GF-D8 (cell line): ENCODE results near the gene GALNT17.
"Not testable (repeated sequence)": the region's sequence is repeated elsewhere in the genome, so short reads cannot be mapped to it uniquely, and the experiment has no call there.

Experiments used
- DNase-seq: peaks from one replicate; lab custom pipeline; 2025; lab: John Stamatoyannopoulos, UW

GALNT17 gene

DNA sequence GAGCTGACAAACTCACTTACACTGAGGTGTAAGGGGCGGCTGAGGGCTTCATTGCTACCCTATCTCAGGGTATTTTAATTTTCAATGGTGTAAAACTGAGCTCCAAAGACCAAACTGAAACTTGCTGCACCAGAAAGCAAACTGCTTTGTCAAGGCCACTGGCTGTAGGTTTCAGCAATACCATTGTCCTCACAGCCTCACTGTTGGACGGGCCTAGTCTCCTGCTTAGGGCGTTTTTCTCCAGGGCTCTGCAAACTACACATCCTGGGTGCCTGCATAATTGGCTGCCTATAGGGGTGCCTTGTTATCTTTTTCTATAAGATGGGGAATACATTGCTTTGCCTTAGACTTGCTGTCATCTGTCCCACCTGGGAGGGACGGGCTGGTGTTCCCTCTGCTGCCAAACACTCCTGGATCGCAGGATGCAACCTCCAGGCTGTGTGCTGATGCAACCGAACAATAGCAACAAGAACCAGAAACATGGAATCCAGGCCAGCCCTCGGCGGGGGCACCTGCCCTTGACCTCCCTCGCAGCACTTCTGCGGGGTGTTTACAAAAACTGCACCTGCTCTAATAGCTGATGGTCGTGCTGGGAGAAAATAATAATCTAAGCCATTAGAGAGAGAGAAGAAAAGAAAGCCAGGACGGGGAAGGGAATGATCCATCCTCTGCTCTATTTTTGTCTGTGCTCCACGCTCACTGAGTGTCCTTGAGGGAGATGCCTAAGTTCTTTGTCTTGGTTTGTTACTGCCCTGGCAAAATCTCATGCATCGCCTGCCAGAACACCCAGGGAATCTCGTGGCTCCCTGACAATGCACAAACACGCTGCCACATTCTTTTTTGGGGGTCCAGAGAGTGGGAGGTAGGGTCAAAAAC lies 104.5 kb downstream of the GALNT17 start:
- no peak for DNase-seq

DNA sequence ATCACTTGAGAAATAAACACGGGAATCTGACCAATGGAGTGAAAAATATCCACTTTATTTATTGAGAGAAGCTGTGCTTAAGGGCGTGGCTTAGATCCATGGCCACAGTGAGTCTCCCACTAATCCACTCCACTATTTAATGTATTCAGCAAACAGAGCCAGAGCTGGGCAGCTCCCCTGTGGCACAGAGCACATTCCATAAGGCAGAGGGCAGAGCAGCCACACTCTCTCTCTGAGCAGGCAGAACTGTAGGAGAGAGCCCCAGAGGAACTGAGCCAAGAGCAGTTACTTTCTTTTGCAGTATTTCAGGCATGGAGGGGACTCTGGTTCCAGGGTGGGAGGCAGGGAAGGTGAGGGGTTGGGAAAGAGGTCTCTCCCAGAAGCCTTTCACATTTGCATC lies 106.0 kb downstream of the GALNT17 start:
- DNase-seq = no peak

GRCh38 chr7:71238581-71239295 lies 106.8 kb downstream of the GALNT17 start:
- DNase-seq = no peak

DNA sequence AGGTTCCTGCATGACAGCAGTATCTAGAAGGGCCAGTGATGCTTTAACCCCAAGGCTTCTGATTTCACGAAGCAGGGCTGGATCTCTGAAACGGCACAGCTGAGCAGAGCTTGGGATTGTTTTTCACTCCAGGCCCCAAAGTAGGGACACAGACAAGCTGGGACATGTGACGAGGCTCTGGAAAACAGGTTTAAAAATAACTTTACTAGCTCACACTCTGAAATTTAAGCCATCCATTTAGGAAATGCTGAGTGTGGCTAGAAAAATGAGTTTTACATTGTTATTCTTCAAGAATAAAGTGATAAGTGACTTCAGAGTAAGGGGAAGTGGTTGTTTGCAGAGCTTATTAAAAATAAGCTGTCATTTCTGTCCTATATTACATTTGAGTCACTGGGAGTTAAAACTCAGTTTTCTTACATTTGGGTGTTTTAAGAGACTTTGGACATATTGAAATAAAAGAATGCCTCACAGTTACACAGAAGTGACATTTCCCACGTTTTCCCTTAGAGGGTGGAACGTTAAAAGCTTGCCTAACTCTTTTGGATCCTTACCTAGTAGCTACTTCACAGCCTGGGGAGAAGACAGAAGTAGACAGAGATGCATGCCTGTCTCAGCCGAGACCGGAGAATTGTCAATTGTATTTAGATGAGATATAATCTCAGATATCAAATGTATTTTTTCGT lies 107.8 kb downstream of the GALNT17 start:
- no peak for DNase-seq

GRCh38 chr7:71243736-71244410 lies 111.9 kb downstream of the GALNT17 start:
- DNase-seq = no peak

DNA sequence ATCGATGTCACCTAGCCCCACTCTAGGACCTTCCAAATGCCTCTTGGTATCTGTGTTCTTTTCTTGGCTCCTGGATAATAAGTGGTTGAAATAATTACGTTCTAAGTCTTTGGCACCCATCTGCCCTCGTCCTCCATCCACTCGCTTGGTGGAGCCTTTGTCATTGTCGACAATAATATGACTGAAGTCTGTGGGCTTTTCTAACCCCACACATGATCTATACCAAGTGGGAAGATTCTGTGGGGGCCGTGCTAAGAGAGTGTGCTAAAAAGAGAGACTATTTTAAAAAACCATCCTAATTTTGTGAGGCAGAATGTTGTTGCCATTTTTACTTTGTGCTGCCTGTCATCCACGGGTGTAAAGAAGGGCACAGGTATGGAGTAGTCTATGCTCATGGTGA lies 113.1 kb downstream of the GALNT17 start:
- DNase-seq = no peak

GRCh38 chr7:71251706-71252105 lies 119.8 kb downstream of the GALNT17 start:
- no peak for DNase-seq

GRCh38 chr7:71254751-71255150 lies 122.8 kb downstream of the GALNT17 start:
- no peak for DNase-seq

DNA sequence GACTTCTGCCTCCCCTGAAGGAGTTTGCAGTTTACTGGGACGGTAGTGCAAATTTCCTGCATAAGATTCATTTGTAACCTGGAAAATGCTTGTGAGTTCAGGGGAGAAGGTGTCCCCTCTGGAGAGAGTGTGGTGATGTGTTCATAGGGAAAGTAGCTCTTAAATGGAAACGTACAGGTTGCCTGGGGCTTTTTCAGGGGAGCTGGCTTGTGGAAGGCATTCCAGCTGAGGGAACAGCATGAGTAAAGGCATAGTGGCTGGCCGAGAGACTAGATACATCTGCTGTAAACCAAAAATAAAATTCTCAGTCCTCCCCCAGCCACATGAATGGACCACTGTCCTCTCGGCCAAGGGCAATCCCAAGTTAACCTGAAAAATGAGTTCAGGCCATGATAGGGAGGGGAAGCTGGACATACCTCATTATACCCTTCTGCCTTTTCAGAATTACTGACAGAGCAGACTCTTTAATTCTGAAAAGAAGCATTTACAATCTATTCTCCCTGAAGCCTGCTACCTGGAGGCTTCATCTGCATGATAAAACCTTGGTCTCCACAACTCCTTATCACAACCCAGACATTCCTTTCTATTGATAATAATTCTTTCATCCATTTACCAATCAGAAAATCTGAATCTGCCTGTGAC lies 123.7 kb downstream of the GALNT17 start:
- no peak for DNase-seq

- no peak for DNase-seq
Measured at GRCh38 chr7:71261066-71261465, 129.1 kb downstream of the GALNT17 start.

DNA sequence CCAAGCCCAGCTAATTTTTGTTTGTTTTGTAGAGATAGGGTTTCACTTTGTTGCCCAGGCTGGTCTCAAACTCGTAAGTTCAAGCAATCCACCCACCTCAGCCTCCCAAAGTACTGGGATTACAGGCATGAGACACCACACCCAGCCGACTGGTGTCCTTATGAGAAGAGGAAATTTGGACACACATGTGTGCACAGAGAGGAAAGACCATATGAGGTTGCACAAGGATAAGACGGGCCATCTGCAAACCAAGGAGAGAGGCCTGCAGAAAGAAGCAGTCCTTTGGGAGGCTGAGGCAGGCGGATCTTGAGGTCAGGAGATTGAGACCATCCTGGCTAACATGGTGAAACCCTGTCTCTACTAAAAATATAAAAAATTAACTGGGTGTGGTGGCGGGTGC lies 130.9 kb downstream of the GALNT17 start:
- DNase-seq = not testable (repeated sequence)

- no peak for DNase-seq
Measured at GRCh38 chr7:71264005-71264404, 132.1 kb downstream of the GALNT17 start.

GRCh38 chr7:71266912-71267311 lies 135.0 kb downstream of the GALNT17 start:
- DNase-seq = no peak

DNA sequence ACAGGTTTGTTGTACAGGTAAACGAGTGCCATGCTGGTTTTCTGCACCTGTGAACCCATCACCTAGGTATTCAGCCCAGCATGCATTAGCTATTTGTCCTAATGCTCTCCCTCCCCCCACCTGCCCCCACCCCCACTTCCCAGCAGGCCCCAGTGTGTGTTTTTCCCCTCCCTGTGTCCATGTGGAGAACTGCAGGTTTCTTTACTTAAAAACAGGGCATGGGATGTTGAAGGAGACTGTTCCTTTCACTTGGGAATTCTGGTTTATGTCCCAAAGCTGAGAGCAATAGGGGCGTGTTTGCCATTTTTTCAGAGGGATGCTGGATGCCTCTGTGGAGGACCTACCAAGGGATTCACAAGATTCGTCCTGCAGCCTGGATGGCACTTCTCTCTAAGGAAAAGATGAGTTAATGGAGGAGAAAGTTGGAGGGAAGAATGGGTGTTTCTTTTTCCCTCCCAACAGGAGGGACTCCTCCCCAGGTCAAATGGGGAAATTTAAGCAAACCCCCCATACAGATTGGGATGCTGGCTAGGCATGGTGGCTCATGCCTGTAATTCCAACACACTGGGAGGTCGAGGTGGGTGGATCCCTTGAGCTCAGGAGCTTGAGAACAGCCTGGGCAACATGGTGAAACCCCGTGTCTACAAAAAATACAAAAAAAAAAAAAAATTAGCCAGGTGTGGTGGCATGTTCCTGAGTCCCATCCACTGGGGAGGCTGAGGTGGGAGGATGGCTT lies 136.0 kb downstream of the GALNT17 start:
- no peak for DNase-seq

DNA sequence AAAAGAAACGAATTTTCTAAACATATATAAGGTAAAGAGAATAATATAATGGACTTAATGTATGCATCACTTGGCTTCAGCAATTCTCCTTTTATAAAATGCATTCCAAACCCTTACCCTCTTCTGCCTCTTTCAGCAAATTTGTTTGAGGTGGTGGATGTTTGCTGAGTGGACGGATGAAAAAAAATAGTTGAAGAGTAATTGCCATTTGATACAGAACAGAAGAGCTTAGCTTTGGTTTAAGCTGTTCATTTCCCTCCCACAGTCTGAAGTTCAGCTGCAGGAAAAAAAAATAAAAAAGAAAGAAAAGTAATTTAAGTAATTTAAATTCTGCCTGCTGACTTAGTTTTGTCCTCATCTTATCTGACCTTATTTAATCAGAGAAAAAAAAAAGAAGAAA lies 138.6 kb downstream of the GALNT17 start:
- no peak for DNase-seq

DNA sequence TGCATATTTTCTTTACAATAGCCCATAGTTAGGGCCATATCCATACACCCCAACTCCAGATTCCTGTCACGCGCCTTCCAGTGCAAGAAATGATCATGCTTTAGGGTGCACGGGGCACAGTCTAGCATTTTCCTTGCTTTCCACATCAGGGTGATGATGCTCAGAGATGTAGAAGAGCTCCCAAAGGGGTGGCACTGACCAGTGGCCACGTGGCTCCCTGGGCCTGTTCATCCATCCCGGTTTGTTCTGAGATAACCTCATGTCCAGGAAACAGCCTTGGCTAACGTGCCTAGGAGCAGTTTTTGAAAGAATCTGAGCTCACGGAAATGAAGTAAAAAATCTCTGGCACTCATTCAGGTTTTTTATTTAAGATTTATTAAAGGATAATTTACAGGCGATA lies 139.3 kb downstream of the GALNT17 start:
- no peak for DNase-seq

DNA sequence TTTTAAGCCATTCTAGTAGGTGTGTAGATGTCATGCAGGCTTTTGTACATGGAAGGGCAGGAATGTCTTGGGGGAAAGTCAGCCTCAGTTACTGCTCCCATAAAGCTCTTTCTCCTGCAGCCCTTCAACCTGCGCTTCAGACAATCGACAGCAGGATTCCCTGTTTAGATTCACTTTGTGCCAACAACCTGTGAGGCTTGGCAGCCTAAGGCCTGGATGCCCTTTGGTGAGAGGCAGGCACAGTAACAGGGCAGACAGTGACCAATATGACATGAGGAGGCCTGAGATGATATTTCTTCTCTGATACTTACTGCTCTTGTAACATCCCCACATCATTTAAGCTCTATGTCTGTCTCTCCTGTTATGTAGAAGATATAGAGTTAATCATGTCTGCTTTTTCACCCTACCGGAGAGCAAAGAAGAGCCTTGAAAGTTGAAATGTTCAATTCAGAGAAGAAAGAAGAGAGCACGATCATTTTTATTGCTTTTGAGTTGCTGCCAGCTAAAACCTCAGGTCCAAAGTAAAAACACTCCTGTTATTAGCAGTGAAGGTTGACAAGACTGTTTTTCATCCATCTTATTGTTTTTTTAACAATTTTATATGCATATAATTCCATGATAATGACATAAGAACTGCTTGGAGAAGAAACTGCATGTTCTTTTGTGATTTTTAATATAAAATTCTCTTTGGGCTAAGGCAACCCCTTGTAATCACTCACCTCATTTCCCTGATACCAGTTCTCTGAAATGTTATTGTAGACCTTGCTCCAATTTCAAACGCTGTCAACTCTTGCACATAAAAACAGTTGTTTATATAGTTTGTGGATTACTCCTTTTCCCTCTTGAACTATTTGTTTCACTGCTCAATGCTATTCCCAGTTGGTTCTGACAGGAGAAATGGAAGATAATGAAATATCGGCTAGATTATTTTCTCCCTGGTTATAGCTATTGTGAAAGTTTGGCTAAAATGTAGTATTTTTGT lies 140.9 kb downstream of the GALNT17 start:
- no peak for DNase-seq

DNA sequence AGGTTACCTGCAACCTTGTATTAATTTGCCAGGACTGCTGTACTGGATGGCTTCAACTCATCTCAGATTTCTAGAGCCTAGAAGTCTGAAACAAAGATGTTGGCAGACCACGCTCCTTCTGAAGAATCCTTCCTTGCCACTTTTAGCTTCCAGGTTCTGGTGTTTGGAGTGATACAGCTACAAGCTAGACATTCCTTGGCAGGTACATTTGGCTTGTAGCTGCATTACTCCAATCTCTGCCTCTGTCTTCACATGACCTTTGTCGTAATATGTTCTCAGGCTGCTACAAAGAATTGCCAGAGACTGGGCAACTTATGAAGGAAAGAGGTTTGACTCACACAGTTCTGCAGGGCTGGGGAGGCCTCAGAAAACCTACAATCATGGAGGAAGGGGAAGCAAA lies 146.3 kb downstream of the GALNT17 start:
- no peak for DNase-seq

- no peak for DNase-seq
Measured at GRCh38 chr7:71281261-71281660, 149.3 kb downstream of the GALNT17 start.

- no peak for DNase-seq
Measured at GRCh38 chr7:71283802-71284201, 151.9 kb downstream of the GALNT17 start.
